Keratinocyte (primary cell): ENCODE data around the gene SLIT3. TPM values are rescaled to one million over a fixed set of nuclear protein-coding genes. Genes with fewer than 3 reads are reported as not detected.

Experiments
- DNase-seq: peaks from one replicate; pipeline ENCODE4 v3.0.0-alpha.2; 2011; ENCODE audit warnings: low read depth, missing footprints, low spot score
- FAIRE-seq: peaks from 2 replicates; lab custom pipeline; 2011; peaks lifted over from hg19 to GRCh38; lab: Jason Lieb, UNC
- H2AFZ ChIP-seq: 2 replicates; pipeline ENCODE4 v1.6.0; 2012; ENCODE audit warnings: low read length, control low read depth, inconsistent platforms; ENCODE audit not compliant: control insufficient read depth
- H3K27ac ChIP-seq: 2 replicates; pipeline ENCODE4 v1.5.1; 2011; ENCODE audit warnings: low read length; ENCODE audit not compliant: control insufficient read depth, insufficient read depth
- H3K27me3 ChIP-seq: 3 replicates; pipeline ENCODE4 v1.6.0; 2011; ENCODE audit warnings: low read length; ENCODE audit not compliant: control insufficient read depth, insufficient read depth; ENCODE audit errors: extremely low read depth
- H3K36me3 ChIP-seq, 2 experiments: 2 replicates in 1 of 2; 3 replicates in 1 of 2; pipeline ENCODE4 v1.5.1; 2011; ENCODE audit warnings: low read length in 2 of 2, mild to moderate bottlenecking in 1 of 2; ENCODE audit not compliant: control insufficient read depth in 2 of 2, insufficient read depth in 2 of 2; ENCODE audit errors: extremely low read depth in 1 of 2
- H3K4me1 ChIP-seq: 3 replicates; pipeline ENCODE4 v1.5.1; 2011; ENCODE audit warnings: low read length; ENCODE audit not compliant: control insufficient read depth, insufficient read depth; ENCODE audit errors: extremely low read depth
- H3K4me2 ChIP-seq: 3 replicates; pipeline ENCODE4 v1.6.0; 2011; ENCODE audit warnings: low read depth, low read length; ENCODE audit not compliant: control insufficient read depth, insufficient read depth; ENCODE audit errors: extremely low read depth
- H3K4me3 ChIP-seq, 3 experiments: fragments of 200-600 bp in 1 of 3; sonication (generic) in 1 of 3; 2 replicates in 2 of 3; 3 replicates in 1 of 3; pipeline ENCODE4 v1.5.1; 2011 to 2016; ENCODE audit warnings: low read length in 3 of 3, mild to moderate bottlenecking in 3 of 3, control low read depth in 2 of 3, inconsistent platforms in 1 of 3, low read depth in 1 of 3, mixed read lengths in 1 of 3, mixed run types in 1 of 3, moderate library complexity in 1 of 3; ENCODE audit not compliant: control insufficient read depth in 2 of 3, insufficient read depth in 2 of 3; ENCODE audit errors: extremely low read depth in 1 of 3
- H3K79me2 ChIP-seq: 2 replicates; pipeline ENCODE4 v1.6.0; 2012; ENCODE audit warnings: low read length; ENCODE audit not compliant: control insufficient read depth, insufficient read depth
- H3K9ac ChIP-seq: 3 replicates; pipeline ENCODE4 v1.6.0; 2011; ENCODE audit warnings: low read length; ENCODE audit not compliant: control insufficient read depth, insufficient read depth; ENCODE audit errors: extremely low read depth
- H3K9me1 ChIP-seq: 3 replicates; pipeline ENCODE4 v1.6.0; 2011; ENCODE audit warnings: low read length; ENCODE audit not compliant: control insufficient read depth, insufficient read depth; ENCODE audit errors: extremely low read depth
- H3K9me3 ChIP-seq: 2 replicates; pipeline ENCODE4 v1.5.1; 2012; ENCODE audit warnings: low read depth, low read length; ENCODE audit not compliant: control insufficient read depth
- H4K20me1 ChIP-seq: 3 replicates; pipeline ENCODE4 v1.6.0; 2011; ENCODE audit warnings: low read length; ENCODE audit not compliant: control insufficient read depth, insufficient read depth; ENCODE audit errors: extremely low read depth
- CTCF ChIP-seq, 3 experiments: IDR thresholded peaks in 1 of 3; conservative IDR thresholded peaks in 1 of 3; optimal IDR thresholded peaks in 1 of 3; 2 replicates in 2 of 3; 3 replicates in 1 of 3; pipeline versions ENCODE3 to v1.5.1; 2011; ENCODE audit warnings: low read length in 3 of 3, mild to moderate bottlenecking in 3 of 3, moderate library complexity in 2 of 3, control low read depth in 1 of 3, inconsistent platforms in 1 of 3; ENCODE audit not compliant: insufficient read depth in 2 of 3; ENCODE audit errors: extremely low read depth in 1 of 3
- EZH2 ChIP-seq: IDR thresholded peaks from one replicate; pipeline ENCODE4 v1.6.1; 2012; ENCODE audit warnings: inconsistent platforms, mild to moderate bottlenecking, low read length, moderate library complexity
- dilution Hi-C: fragments of 300-500 bp; cut with MboI; formaldehyde crosslinking; loops from one replicate; pipeline ENCODE4 v1.7.0; 2020; ENCODE audit warnings: low sequenced_read_pairs; ENCODE audit not compliant: extremely low pct_ligation_motif_present
- polyA plus RNA-seq, 5 experiments: library from polyadenylated mRNA; depleted of rRNA in 3 of 5; stranded (reverse) in 3 of 5; stranded (forward) in 1 of 5; unstranded in 1 of 5; fragments of >200 nt; gene quantifications; 1 replicate in 1 of 5; 2 replicates in 3 of 5; 3 replicates in 1 of 5; pipeline versions ENCODE4 v1.2.1 to v1.2.3, GENCODE V29; 2011 to 2012; ENCODE audit warnings: missing spikeins in 2 of 5, low read depth in 1 of 5, low replicate concordance in 1 of 5

The SLIT3 gene
- polyA plus RNA-seq, 1 donor (not counting 4 experiments of a cell fraction or from before 2014, with no cell fraction given), result 2.4 TPM

DNA sequence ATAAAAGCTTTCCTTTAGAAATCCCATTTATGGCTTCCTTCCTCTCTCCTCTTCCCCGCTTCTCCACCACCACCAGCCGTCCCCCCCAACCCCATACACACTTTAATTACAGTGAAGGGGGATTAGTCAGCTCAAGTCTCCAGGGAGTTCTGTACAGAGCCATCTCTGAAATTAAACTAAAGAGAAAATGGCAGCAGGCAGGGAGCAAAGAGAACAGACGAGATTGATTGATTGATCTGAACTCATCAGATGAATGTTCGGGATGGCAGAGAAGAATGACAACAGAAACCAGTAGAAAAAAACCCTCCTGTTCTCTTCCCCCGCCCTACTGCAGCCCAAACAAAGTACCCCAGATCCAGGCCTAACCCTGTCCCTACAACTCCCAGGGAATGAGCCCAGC, 480.1 kb downstream of the SLIT3 start:
- FAIRE-seq (no peak), DNase-seq (no peak)
- Histone ChIP-seq H3K9ac (no peak overlapping the region), H3K9me3 (no peaks in the 10 kb centered on the region), H3K79me2 (no peaks in the 10 kb centered on the region), H3K4me1 (no peaks in the 10 kb centered on the region), H3K4me2 (no peak overlapping the region), H3K27me3 (no peaks in the 10 kb centered on the region), H3K9me1 (no peaks in the 10 kb centered on the region), H2AFZ (no peak overlapping the region), H3K4me3 (no peak overlapping the region), H4K20me1 (no peaks in the 10 kb centered on the region), H3K27ac (no peak overlapping the region), H3K36me3 (no peaks in the 10 kb centered on the region)
- TF ChIP-seq EZH2, result no peak
- no peak for TF ChIP-seq CTCF (optimal IDR thresholded peaks at IDR 0.05 in 1 of 3, IDR thresholded peaks at IDR 0.05 in 1 of 3, conservative IDR thresholded peaks at IDR 0.05 in 1 of 3; ENCODE audit: extremely low read depth in 1 of 3, insufficient read depth in 2 of 3, low read length in 3 of 3)
- dilution Hi-C loops, result no loop called here

- H3K27ac ChIP-seq, result no peak overlapping the region
- no peaks in the 10 kb centered on the region for H3K27me3 ChIP-seq
- H3K36me3 ChIP-seq, result no peaks in the 10 kb centered on the region
- dilution Hi-C loops, result no loop called here
- no peaks in the 10 kb centered on the region for H3K9me1 ChIP-seq
- DNase-seq (no peak), FAIRE-seq (no peak)
- H3K4me2 ChIP-seq, result no peak overlapping the region
- no peaks in the 10 kb centered on the region for H3K9me3 ChIP-seq
- no peaks in the 10 kb centered on the region for H4K20me1 ChIP-seq
- H3K4me1 ChIP-seq, result no peaks in the 10 kb centered on the region
- no peak for TF ChIP-seq EZH2
- no peak for TF ChIP-seq CTCF (optimal IDR thresholded peaks at IDR 0.05 in 1 of 3, IDR thresholded peaks at IDR 0.05 in 1 of 3, conservative IDR thresholded peaks at IDR 0.05 in 1 of 3; ENCODE audit: extremely low read depth in 1 of 3, insufficient read depth in 2 of 3, low read length in 3 of 3)
- no peaks in the 10 kb centered on the region for H3K79me2 ChIP-seq
- no peak overlapping the region for H3K4me3 ChIP-seq
- H3K9ac ChIP-seq, result no peak overlapping the region
- no peak overlapping the region for H2AFZ ChIP-seq
Observed at GRCh38 chr5:168819004-168819621, 481.8 kb downstream of the SLIT3 start.
